Neutrophil (primary cell): ENCODE measurements around the gene LPIN1.
A peak's percentile ranks its signal among the peaks of the same experiment; 100 is the strongest.

Source experiments
- H3K27ac ChIP-seq: fragments of 200-600 bp; sonication (generic); 2 replicates; pipeline ENCODE4 v1.5.1; 2016; ENCODE audit warnings: mild to moderate bottlenecking, moderate library complexity
- H3K27me3 ChIP-seq: fragments of 200-600 bp; sonication (generic); 2 replicates; pipeline ENCODE4 v1.6.0; 2016; ENCODE audit warnings: mild to moderate bottlenecking
- H3K36me3 ChIP-seq: fragments of 200-600 bp; sonication (generic); 2 replicates; pipeline ENCODE4 v1.5.1; 2017
- H3K4me1 ChIP-seq, 2 experiments: fragments of 200-600 bp in 1 of 2; sonication (generic) in 1 of 2; 1 replicate in 1 of 2; 2 replicates in 1 of 2; pipeline versions ENCODE4 v1.5.1 to v1.6.1; 2013 to 2016; ENCODE audit warnings: low read depth in 1 of 2, low read length in 1 of 2, mild to moderate bottlenecking in 1 of 2, moderate library complexity in 1 of 2; ENCODE audit not compliant: control insufficient read depth in 1 of 2, insufficient read depth in 1 of 2
- H3K4me3 ChIP-seq, 2 experiments: fragments of 200-600 bp in 1 of 2; sonication (generic) in 1 of 2; 1 replicate in 1 of 2; 2 replicates in 1 of 2; pipeline ENCODE4 v1.5.1; 2013 to 2016; ENCODE audit warnings: low read depth in 1 of 2, low read length in 1 of 2, mild to moderate bottlenecking in 1 of 2, moderate library complexity in 1 of 2
- H3K9me3 ChIP-seq: fragments of 200-600 bp; sonication (generic); 2 replicates; pipeline ENCODE4 v1.5.1; 2016
- CTCF ChIP-seq: fragments of 200-600 bp; sonication (generic); IDR thresholded peaks from 2 replicates; pipeline ENCODE4 v1.5.1; 2016; ENCODE audit warnings: antibody characterized with exemption

The LPIN1 gene

GRCh38 chr2:11784280-11784679 lies 37.8 kb downstream of the LPIN1 start:
- H3K27ac ChIP-seq = no peak overlapping the region
- H3K9me3 ChIP-seq = no peaks in the 10 kb centered on the region
- no peaks in the 10 kb centered on the region for H3K27me3 ChIP-seq
- H3K36me3 ChIP-seq = no peaks in the 10 kb centered on the region
- TF ChIP-seq CTCF = no peak
- H3K4me1 ChIP-seq = peaks cover 0 to 1% of the 10 kb centered on the region in 2 experiments
- no peak overlapping the region for H3K4me3 ChIP-seq

GRCh38 chr2:11784747-11785610 lies 38.5 kb downstream of the LPIN1 start:
- Histone ChIP-seq H3K36me3 (no peaks in the 10 kb centered on the region), H3K4me1 (no peaks in the 10 kb centered on the region), H3K4me3 (no peak overlapping the region), H3K9me3 (no peaks in the 10 kb centered on the region), H3K27me3 (no peaks in the 10 kb centered on the region), H3K27ac (no peak overlapping the region)
- TF ChIP-seq CTCF = peak; percentile 66

GRCh38 chr2:11785611-11785940 lies 39.1 kb downstream of the LPIN1 start:
- Histone ChIP-seq H3K4me3 (no peak overlapping the region), H3K36me3 (no peaks in the 10 kb centered on the region), H3K9me3 (no peaks in the 10 kb centered on the region), H3K27ac (no peak overlapping the region), H3K27me3 (no peaks in the 10 kb centered on the region), H3K4me1 (no peaks in the 10 kb centered on the region)
- no peak for TF ChIP-seq CTCF

- Histone ChIP-seq H3K9me3 (no peaks in the 10 kb centered on the region), H3K4me1 (no peaks in the 10 kb centered on the region)
- TF ChIP-seq CTCF = no peak
These were observed 39.8 kb downstream of the LPIN1 start for GRCh38 chr2:11786191-11786590.

GRCh38 chr2:11786592-11786991 lies 40.2 kb downstream of the LPIN1 start:
- Histone ChIP-seq H3K36me3 (no peaks in the 10 kb centered on the region), H3K4me1 (no peaks in the 10 kb centered on the region), H3K9me3 (no peaks in the 10 kb centered on the region), H3K4me3 (no peak overlapping the region), H3K27me3 (no peaks in the 10 kb centered on the region), H3K27ac (no peak overlapping the region)
- TF ChIP-seq CTCF = no peak

More at GRCh38 chr2:11786191-11786590, 39.8 kb downstream of the LPIN1 start:
- H3K27me3 ChIP-seq = no peaks in the 10 kb centered on the region
- no peak overlapping the region for H3K27ac ChIP-seq
- H3K36me3 ChIP-seq = no peaks in the 10 kb centered on the region
- H3K4me3 ChIP-seq = no peak overlapping the region
